Jurkat, Clone E6-1 (cell line): ENCODE results near the gene TREM2. TPM values are rescaled to one million over a fixed set of nuclear protein-coding genes. Genes with fewer than 3 reads are reported as not detected.
"Not testable (repeated sequence)": the region's sequence is repeated elsewhere in the genome, so short reads cannot be mapped to it uniquely, and the experiment has no call there.

ENCODE experiments used
- DNase-seq: peaks from one replicate; pipeline ENCODE4 v3.0.0-alpha.2; 2011; ENCODE audit warnings: low read depth, low spot score
- H3K4me3 ChIP-seq: 2 replicates; pipeline ENCODE4 v1.5.1; 2011; ENCODE audit warnings: mild to moderate bottlenecking, low read length, control low read depth, moderate library complexity
- polyA plus RNA-seq: library from polyadenylated mRNA; unstranded; fragments of >200 nt; gene quantifications from one replicate; pipeline ENCODE4 v1.2.1, GENCODE V29; 2012; ENCODE audit warnings: missing spikeins; ENCODE audit not compliant: insufficient read length, insufficient read depth

TREM2 gene
- not detected for polyA plus RNA-seq

GRCh38 chr6:41162687-41163418 lies at the start of gene TREM2:
Gene TREM2 (minus strand): TSS chr6:41163116. CDS start chr6:41163082, 34 bp downstream.
- no peak within 1 kb of the TSS for H3K4me3 ChIP-seq
- no peak for DNase-seq

DNA sequence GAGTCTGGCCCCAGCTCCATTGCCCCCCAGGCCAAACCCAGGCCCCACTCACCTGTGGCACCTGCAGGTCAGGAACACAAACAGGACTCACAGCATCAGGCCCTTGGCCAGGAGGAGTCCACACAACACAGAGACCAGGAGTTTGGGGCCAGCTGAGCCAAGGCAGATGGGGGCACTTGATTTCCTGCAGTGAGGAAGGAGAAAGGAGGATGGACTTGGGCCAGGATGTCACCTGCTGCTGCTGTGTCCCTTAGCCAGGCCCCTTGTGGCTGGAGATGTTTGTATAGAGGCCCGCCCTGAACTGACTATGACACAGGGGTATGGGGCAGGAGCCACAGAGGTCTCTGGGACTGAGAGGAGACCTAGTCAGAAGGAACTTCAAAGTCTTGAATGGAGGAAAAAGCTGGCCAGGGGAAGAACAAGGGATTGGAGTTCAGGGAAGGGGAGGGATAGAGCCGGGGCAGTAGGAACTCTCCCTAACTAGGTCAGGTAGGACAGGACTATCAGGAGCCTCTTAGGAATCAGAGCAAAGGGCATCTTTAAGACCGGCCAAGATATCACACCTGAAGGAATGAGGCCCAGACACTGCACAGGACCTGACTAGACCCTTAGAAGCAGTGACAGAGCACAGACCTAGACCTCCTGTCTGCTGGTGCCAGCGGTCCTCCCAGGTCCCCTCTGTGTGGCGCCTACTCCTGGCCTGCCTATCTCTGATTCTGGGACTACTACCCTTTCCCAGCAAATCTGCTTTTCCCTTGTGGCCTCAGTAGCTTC lies 46.8 kb upstream of the TREM2 start:
- DNase-seq: no peak
- H3K4me3 ChIP-seq: no peak overlapping the region

DNA sequence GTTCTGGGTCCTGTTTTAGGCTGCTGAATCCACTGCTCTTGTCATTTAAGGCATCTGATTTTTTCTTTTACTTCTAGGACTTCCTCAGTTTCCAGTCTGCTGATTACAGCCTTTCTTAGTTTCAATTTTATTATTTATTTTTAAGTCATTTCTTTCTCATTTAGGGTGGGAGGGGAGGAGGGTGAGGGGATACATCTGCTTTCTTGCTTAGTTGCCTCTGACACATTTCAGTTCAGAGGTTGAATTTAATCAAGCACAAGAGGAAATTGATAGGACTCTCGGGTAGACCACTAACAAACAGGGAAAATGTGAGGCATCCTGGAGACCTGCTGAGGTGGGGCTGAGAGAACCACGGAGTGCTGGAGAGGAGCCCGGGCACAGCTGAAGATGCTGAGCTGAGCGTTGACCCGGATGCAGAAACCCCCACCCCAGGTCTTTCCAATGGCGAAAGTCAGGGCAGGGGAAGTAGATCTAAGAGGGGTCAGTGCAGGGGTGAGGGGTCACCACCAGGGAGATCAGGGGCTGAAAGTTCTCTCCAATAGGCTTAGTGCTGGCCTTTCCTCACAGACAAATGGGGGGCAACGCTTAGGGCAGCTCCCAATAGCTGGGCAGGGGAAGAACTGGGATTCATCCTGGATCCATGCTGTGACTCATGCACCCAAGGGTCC lies 45.7 kb upstream of the TREM2 start:
- no peak overlapping the region for H3K4me3 ChIP-seq

GRCh38 chr6:41204156-41204555 lies 41.2 kb upstream of the TREM2 start:
- H3K4me3 ChIP-seq: no peak overlapping the region
- DNase-seq: no peak

More for the DNA sequence above, 45.7 kb upstream of the TREM2 start:
- no peak for DNase-seq

DNA sequence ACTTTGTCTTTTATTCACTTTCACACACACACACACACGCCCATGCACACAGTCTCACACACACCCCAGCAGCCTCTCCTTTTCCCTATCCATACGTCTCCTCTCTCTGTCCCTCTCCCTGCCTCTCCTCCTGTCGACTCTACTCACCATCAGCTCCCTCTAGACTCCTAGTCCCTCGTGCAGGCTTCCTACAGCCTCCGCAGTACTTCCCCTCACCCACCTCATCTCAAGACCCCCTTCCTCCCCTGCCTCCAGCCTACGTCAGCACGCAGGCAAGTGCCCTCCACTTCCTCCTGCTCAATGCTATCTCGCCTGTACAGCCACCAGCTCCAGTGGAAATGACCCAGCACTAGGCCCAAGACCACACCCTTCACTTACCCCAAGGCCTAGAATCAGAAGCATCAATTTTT lies 38.9 kb upstream of the TREM2 start:
- H3K4me3 ChIP-seq: peak overlapping the region; percentile 46
- no peak for DNase-seq

GRCh38 chr6:41200901-41201763 lies 38.2 kb upstream of the TREM2 start, which contains the start of gene TREML2:
Gene TREML2 (minus strand): TSS chr6:41201149. CDS start chr6:41201008, 141 bp downstream.
- peak within 1 kb of the TSS; percentile 46 for H3K4me3 ChIP-seq
- peak; percentile 66 for DNase-seq

GRCh38 chr6:41200296-41200900 lies 37.5 kb upstream of the TREM2 start:
- H3K4me3 ChIP-seq: peak overlapping the region; percentile 46
- DNase-seq: peak; percentile 88

GRCh38 chr6:41199552-41200246 lies 36.8 kb upstream of the TREM2 start:
- peak overlapping the region; percentile 46 for H3K4me3 ChIP-seq
- no peak for DNase-seq

- DNase-seq: no peak
- H3K4me3 ChIP-seq: no peak overlapping the region
Measured at GRCh38 chr6:41197234-41197633, 34.3 kb upstream of the TREM2 start.

- H3K4me3 ChIP-seq: no peak overlapping the region
- no peak for DNase-seq
Measured at GRCh38 chr6:41194386-41194785, 31.5 kb upstream of the TREM2 start.

- H3K4me3 ChIP-seq: no peak overlapping the region
- DNase-seq: no peak
Measured at GRCh38 chr6:41193884-41194283, 31.0 kb upstream of the TREM2 start.

- DNase-seq: peak; percentile 35
- no peak overlapping the region for H3K4me3 ChIP-seq
Measured at GRCh38 chr6:41193171-41193734, 30.3 kb upstream of the TREM2 start.

GRCh38 chr6:41191569-41191968 lies 28.7 kb upstream of the TREM2 start:
- DNase-seq: no peak

GRCh38 chr6:41190791-41191190 lies 27.9 kb upstream of the TREM2 start:
- no peak overlapping the region for H3K4me3 ChIP-seq
- no peak for DNase-seq

More at GRCh38 chr6:41191569-41191968, 28.7 kb upstream of the TREM2 start:
- H3K4me3 ChIP-seq: no peak overlapping the region

DNA sequence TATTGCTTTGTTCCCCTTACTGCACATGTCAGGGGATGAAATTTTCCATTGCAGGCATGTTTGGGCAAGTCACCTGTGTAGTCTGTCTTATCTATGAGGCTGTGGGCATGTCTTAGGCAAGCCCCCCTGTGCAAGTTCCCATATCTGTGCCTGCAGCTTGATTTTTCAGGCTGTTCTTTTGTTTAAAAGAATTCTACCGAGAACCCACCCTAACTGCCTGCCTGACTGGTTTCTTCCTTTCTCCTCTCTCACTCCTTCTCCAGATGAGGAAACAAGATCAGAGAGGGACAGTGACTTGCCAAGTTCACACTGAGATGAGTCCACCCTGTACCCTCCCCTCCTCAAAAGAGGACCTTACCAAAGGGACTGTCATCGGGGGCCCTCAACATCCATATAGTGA lies 27.1 kb upstream of the TREM2 start:
- no peak overlapping the region for H3K4me3 ChIP-seq

GRCh38 chr6:41189046-41189445 lies 26.1 kb upstream of the TREM2 start:
- DNase-seq, H3K4me3 ChIP-seq: not testable (repeated sequence)

More for the DNA sequence above, 27.1 kb upstream of the TREM2 start:
- no peak for DNase-seq
